B cell (primary cell): ENCODE data around the gene NCBP2.

ENCODE experiments used
- CTCF ChIP-seq: fragments of 200-600 bp; IDR thresholded peaks from one replicate; pipeline ENCODE4 v1.8.0; 2022; ENCODE audit warnings: antibody characterized with exemption, mild to moderate bottlenecking
- EZH2 ChIP-seq: IDR thresholded peaks from 2 replicates; pipeline ENCODE4 v1.6.1; 2012; ENCODE audit warnings: borderline replicate concordance, low read depth, mild to moderate bottlenecking, moderate library complexity, low read length; ENCODE audit not compliant: insufficient read depth, poor library complexity, severe bottlenecking

GRCh38 chr3:196983186-196983585 is 40.9 kb upstream of the NCBP2 start:
- TF ChIP-seq EZH2 (no peak), CTCF (no peak)
